C4-2B (cell line): Measurements from ENCODE around the gene LRRC71.

ENCODE experiments used
- CTCF ChIP-seq: fragments of 450-650 bp; conservative IDR thresholded peaks from 2 replicates; pipeline ENCODE4 v1.5.1; 2017; ENCODE audit warnings: mild to moderate bottlenecking
- ZFX ChIP-seq: fragments of 450-650 bp; IDR thresholded peaks from 2 replicates; pipeline ENCODE4 v1.6.1; 2017

DNA sequence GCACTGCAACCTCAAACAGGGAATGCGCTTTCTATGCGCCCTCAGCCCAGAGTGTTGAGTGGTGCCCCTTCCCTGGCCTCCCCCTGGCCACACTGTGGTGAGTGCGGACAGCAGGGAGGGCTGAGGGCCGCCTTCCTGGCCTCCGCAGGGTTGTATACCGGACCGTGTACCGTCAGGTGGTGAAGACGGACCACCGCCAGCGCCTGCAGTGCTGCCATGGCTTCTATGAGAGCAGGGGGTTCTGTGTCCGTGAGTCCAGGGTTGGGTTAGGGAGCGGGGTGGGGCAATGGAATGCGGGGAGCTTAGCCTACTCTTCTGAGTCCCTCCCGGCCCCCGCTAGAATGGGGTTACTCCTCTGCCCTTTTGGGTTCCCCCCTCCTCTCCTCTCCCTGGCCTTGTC, 15.3 kb upstream of the LRRC71 start:
- TF ChIP-seq CTCF, result no peak
- TF ChIP-seq ZFX, result no peak
